Fibroblast of peridontal ligament (primary cell): Measurements from ENCODE around the gene MED13.
"Not testable (repeated sequence)": the region's sequence is repeated elsewhere in the genome, so short reads cannot be mapped to it uniquely, and the experiment has no call there.

Experiments used
- DNase-seq: peaks from one replicate; pipeline ENCODE4 v3.0.0-alpha.2; 2010; ENCODE audit errors: extremely low read depth

The MED13 gene

GRCh38 chr17:61996916-61997605 is 68.0 kb downstream of the MED13 start:
- no peak for DNase-seq

DNA sequence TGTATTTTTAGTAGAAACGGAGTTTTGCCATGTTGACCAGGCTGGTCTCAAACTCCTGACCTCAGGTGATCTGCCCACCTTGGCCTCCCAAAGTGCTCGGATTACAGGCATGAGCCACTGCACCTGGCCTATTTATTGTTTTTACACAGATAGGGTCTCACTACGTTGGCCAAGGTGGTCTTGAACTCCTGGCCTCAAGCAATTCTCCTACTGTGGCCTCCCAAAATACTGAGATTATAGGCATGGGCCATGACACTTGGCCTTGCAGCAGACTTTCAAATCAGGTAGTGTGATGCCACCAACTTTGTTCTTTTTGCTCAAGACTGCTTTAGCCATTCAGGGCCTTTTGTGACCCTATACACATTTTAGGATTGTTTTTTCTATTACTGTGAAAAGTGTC is 75.6 kb downstream of the MED13 start:
- no peak for DNase-seq

DNA sequence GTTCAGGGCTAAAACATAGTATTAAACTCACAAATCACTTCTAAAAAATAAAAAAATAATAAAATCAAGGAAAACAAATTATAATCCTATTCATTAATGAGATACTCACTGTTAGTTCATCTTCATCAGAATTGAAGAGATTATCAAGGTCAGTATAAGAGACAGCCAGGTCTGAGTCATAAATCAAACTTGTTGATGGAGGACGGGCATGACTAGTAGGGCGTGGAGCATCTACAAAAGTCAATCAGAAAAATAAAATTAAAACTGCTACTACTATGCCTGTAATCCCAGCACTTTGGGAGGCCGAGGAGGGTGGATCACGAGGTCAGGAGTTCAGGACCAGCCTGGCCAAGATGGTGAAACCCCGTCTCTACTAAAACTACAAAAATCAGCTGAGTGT is 78.2 kb downstream of the MED13 start:
- DNase-seq, result no peak

DNA sequence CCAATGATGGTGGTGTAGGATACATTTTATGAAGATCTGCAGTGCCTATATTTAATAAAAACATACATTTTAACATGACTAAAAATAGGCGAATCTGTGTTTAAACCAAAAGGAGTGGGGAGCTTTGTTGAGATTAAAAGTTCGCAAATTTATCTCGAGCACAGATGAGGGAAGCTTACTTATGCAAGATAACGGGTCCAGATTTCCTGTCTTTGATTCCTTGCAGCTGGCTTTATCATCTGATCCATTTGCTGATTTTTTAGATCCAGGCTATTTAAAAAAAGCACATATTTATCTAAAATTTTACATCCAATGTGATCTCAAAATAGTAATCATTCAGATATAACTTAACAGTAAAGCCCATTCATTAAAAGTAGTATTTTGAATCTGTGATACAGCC is 80.3 kb downstream of the MED13 start:
- DNase-seq, result no peak

DNA sequence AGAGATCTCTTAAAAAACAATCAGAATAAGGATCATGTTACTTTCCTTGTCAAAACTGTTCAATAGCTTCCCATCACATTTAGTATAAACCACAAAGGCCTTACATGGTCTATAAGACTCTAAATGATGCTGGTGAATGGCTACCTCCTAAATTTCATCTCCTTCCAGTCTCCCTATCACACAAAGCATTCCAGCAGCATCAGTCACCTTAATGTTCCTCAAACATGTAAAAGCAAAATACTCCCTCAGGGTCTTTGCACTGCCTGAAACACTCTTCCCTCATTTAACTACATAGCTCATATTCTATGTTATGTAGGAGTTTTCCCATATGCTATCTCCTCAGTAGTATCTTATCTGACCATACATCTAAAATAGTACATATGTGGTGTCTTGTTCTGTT is 83.8 kb downstream of the MED13 start:
- DNase-seq, result no peak

GRCh38 chr17:61980535-61980934 is 84.5 kb downstream of the MED13 start:
- DNase-seq, result no peak

GRCh38 chr17:61974115-61974514 is 91.0 kb downstream of the MED13 start:
- DNase-seq, result no peak

- DNase-seq, result no peak
Observed at GRCh38 chr17:61972311-61972710, 92.8 kb downstream of the MED13 start.

DNA sequence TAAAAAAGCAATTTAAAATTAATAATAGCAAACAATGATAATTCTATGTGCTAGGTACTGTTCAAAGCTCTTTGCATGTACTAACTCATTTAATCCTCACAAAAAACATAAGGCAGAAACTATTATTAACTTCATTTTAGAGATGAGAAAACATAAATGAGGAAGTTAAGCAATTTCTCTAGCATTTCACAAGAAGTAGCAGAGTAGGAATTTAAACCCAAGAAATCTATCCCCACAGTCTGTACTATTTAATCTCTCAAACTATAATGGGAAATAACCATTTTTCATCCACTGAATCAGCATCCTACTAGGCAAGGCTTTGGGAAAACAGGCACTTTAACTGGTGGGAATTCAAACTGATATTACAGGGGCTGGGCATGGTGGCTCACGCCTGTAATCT is 95.0 kb downstream of the MED13 start:
- DNase-seq, result no peak

- DNase-seq, result no peak
Observed at GRCh38 chr17:61968757-61969156, 96.3 kb downstream of the MED13 start.

- peak; percentile 31 for DNase-seq
Observed at GRCh38 chr17:61967729-61968128, 97.3 kb downstream of the MED13 start.

DNA sequence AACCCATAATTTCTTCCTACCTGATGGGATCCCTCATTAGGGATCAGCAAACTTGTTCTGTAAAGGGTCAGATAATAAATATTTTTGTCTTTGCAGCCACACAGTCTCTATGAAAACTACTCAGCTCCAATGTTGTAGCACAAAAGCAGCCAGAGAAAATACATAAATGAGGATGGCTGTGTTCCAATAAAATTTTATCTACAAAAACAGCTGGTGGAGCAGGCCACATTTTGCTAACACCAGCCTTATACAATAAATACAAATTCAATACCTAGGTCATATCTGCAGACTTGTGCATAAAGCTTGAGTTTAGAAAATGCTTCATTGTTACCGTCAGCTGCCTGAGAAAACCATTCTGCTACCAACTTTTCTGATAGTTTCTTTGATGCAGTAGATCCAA is 98.9 kb downstream of the MED13 start:
- no peak for DNase-seq

- no peak for DNase-seq
Observed at GRCh38 chr17:61955619-61956018, 109.5 kb downstream of the MED13 start.

DNA sequence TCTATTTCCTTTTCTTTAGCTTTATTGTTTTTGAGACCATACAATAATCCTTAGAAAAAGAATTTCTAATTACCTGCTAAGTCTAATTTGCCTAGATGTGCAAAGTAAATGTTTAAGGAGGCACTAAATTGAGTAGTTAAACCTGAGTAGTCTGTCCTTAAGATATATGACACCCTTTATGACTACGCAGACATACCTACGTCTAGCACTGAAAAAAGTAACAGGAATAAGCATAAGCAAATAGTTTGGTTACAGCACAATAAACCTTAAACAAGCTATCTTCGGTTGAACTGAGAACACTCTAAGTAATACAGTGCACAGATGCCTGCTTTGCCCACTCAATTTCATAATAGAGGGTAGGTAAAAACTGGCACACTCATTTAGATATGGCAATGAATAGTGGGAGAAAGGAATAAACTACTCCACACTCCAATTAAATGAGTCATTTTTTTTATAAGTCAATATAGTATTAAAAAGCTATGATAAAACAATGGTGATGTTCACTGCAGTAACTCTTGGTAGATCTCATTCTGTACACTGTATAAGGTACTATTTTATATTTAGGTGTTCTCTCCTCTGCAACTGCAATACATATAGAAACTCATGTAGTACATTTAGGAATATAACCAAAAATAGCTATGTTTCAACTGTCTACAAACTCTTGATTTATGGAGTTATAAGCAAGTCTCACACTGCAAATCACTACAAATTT is 117.6 kb downstream of the MED13 start:
- no peak for DNase-seq

GRCh38 chr17:61946359-61946758 is 118.7 kb downstream of the MED13 start:
- no peak for DNase-seq

- no peak for DNase-seq
Observed at GRCh38 chr17:61943117-61943516, 122.0 kb downstream of the MED13 start.

DNA sequence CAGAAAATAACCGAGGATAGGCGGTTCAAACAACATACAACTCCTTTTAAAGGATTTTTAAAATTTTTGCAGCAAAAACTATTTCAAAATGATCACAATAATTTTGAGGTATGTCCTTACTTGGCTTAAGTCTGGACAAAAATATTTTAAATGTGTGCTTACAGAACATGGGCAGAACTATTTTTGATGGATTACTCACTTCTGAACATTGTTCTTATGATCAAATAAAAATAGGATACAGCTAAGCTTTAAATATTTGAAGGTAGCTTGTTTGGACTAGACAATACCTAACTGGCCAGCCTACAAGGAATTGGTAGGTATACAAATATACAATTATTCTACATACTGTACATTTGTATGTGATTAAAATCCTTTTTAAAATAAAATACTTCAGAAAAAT is 123.0 kb downstream of the MED13 start:
- DNase-seq, result no peak

GRCh38 chr17:61928101-61928436 is 137.0 kb downstream of the MED13 start:
- DNase-seq, result no peak

- DNase-seq, result peak; percentile 95
Observed at GRCh38 chr17:61927208-61928100, 137.6 kb downstream of the MED13 start, which contains the start of gene INTS2. INTS2 (minus strand) TSS chr17:61927982; CDS start chr17:61926644, 1,338 bp downstream.

- DNase-seq, result peak; percentile 71
Observed at GRCh38 chr17:61926826-61927207, 138.3 kb downstream of the MED13 start.

- not testable (repeated sequence) for DNase-seq
Observed at GRCh38 chr17:61915162-61915561, 149.9 kb downstream of the MED13 start.

- DNase-seq, result no peak
Observed at GRCh38 chr17:61908292-61909037, 156.6 kb downstream of the MED13 start.
